ENCODE results near the gene TRAPPC10. TPM values are rescaled to one million over a fixed set of nuclear protein-coding genes. Genes with fewer than 3 reads are reported as not detected.
A peak's percentile ranks its signal among the peaks of the same experiment; 100 is the strongest.

Gene TRAPPC10
- total RNA-seq, 1 donor from 2014 or later: 16.8 TPM

GRCh38 chr21:44029460-44030087, 17.5 kb downstream of the TRAPPC10 start:
- no peak for FAIRE-seq
- peaks cover 8% of the 10 kb centered on the region for H3K36me3 ChIP-seq (ENCODE audit: control insufficient read depth, insufficient read depth, low read length)
- H3K27me3 ChIP-seq (ENCODE audit: control insufficient read depth, insufficient read depth, low read length): no peaks in the 10 kb centered on the region
- DNase-seq (ENCODE audit: low read depth): no peak
- H3K4me3 ChIP-seq (ENCODE audit: low read depth, low read length): no peak overlapping the region
- no peak for TF ChIP-seq CTCF (IDR thresholded peaks at IDR 0.05; ENCODE audit: insufficient read depth, low read length, severe bottlenecking)

GRCh38 chr21:44035244-44035643, 23.1 kb downstream of the TRAPPC10 start:
- H3K27me3 ChIP-seq (ENCODE audit: control insufficient read depth, insufficient read depth, low read length): no peaks in the 10 kb centered on the region
- no peak for DNase-seq (ENCODE audit: low read depth)
- H3K36me3 ChIP-seq (ENCODE audit: control insufficient read depth, insufficient read depth, low read length): peaks cover 18% of the 10 kb centered on the region
- TF ChIP-seq CTCF (IDR thresholded peaks at IDR 0.05; ENCODE audit: insufficient read depth, low read length, severe bottlenecking): no peak
- no peak for FAIRE-seq
- H3K4me3 ChIP-seq (ENCODE audit: low read depth, low read length): no peak overlapping the region

- H3K36me3 ChIP-seq (ENCODE audit: control insufficient read depth, insufficient read depth, low read length): peaks cover 15% of the 10 kb centered on the region
- no peak for TF ChIP-seq CTCF (IDR thresholded peaks at IDR 0.05; ENCODE audit: insufficient read depth, low read length, severe bottlenecking)
- DNase-seq (ENCODE audit: low read depth) (no peak), FAIRE-seq (peak; percentile 13)
- H3K4me3 ChIP-seq (ENCODE audit: low read depth, low read length): no peak overlapping the region
- H3K27me3 ChIP-seq (ENCODE audit: control insufficient read depth, insufficient read depth, low read length): no peaks in the 10 kb centered on the region
Observed at GRCh38 chr21:44038063-44038462, 26.0 kb downstream of the TRAPPC10 start.

GRCh38 chr21:44039828-44040227, 27.7 kb downstream of the TRAPPC10 start:
- Histone ChIP-seq H3K36me3 (ENCODE audit: control insufficient read depth, insufficient read depth, low read length) (peaks cover 9% of the 10 kb centered on the region), H3K4me3 (ENCODE audit: low read depth, low read length) (no peak overlapping the region), H3K27me3 (ENCODE audit: control insufficient read depth, insufficient read depth, low read length) (no peaks in the 10 kb centered on the region)
- DNase-seq (ENCODE audit: low read depth) (no peak), FAIRE-seq (no peak)
- TF ChIP-seq CTCF (IDR thresholded peaks at IDR 0.05; ENCODE audit: insufficient read depth, low read length, severe bottlenecking): no peak

- FAIRE-seq: no peak
- no peak for DNase-seq (ENCODE audit: low read depth)
- Histone ChIP-seq H3K4me3 (ENCODE audit: low read depth, low read length) (no peak overlapping the region), H3K27me3 (ENCODE audit: control insufficient read depth, insufficient read depth, low read length) (no peaks in the 10 kb centered on the region), H3K36me3 (ENCODE audit: control insufficient read depth, insufficient read depth, low read length) (peaks cover 2% of the 10 kb centered on the region)
- TF ChIP-seq CTCF (IDR thresholded peaks at IDR 0.05; ENCODE audit: insufficient read depth, low read length, severe bottlenecking): no peak
Observed at GRCh38 chr21:44043613-44044012, 31.5 kb downstream of the TRAPPC10 start.

- H3K36me3 ChIP-seq (ENCODE audit: control insufficient read depth, insufficient read depth, low read length): peaks cover 2% of the 10 kb centered on the region
- no peak for TF ChIP-seq CTCF (IDR thresholded peaks at IDR 0.05; ENCODE audit: insufficient read depth, low read length, severe bottlenecking)
- FAIRE-seq (no peak), DNase-seq (ENCODE audit: low read depth) (no peak)
- H3K4me3 ChIP-seq (ENCODE audit: low read depth, low read length): no peak overlapping the region
- no peaks in the 10 kb centered on the region for H3K27me3 ChIP-seq (ENCODE audit: control insufficient read depth, insufficient read depth, low read length)
Observed at GRCh38 chr21:44046734-44047133, 34.6 kb downstream of the TRAPPC10 start.
